Measurements from ENCODE around the gene NCK2. TPM values are rescaled to one million over a fixed set of nuclear protein-coding genes. Genes with fewer than 3 reads are reported as not detected.
A peak's percentile ranks its signal among the peaks of the same experiment; 100 is the strongest.

NCK2 gene
- total RNA-seq, 1 donor from 2014 or later: 92.5 TPM

GRCh38 chr2:105788670-105789290 is 44.1 kb downstream of the NCK2 start:
- no peaks in the 10 kb centered on the region for H3K27me3 Mint-ChIP-seq
- peaks cover 37% of the 10 kb centered on the region for H3K4me1 Mint-ChIP-seq (ENCODE audit: low read depth)
- DNase-seq (ENCODE audit: low spot score, unreplicated experiment): no peak
- no peak overlapping the region for H3K4me3 Mint-ChIP-seq (ENCODE audit: low read depth)
- H3K36me3 Mint-ChIP-seq (ENCODE audit: insufficient read depth): no peaks in the 10 kb centered on the region
- no peaks in the 10 kb centered on the region for H3K9me3 Mint-ChIP-seq (ENCODE audit: low read depth)
- no peak overlapping the region for H3K27ac Mint-ChIP-seq
- TF ChIP-seq, protein P1, sequence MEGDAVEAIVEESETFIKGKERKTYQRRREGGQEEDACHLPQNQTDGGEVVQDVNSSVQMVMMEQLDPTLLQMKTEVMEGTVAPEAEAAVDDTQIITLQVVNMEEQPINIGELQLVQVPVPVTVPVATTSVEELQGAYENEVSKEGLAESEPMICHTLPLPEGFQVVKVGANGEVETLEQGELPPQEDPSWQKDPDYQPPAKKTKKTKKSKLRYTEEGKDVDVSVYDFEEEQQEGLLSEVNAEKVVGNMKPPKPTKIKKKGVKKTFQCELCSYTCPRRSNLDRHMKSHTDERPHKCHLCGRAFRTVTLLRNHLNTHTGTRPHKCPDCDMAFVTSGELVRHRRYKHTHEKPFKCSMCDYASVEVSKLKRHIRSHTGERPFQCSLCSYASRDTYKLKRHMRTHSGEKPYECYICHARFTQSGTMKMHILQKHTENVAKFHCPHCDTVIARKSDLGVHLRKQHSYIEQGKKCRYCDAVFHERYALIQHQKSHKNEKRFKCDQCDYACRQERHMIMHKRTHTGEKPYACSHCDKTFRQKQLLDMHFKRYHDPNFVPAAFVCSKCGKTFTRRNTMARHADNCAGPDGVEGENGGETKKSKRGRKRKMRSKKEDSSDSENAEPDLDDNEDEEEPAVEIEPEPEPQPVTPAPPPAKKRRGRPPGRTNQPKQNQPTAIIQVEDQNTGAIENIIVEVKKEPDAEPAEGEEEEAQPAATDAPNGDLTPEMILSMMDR (IDR thresholded peaks at IDR 0.05; ENCODE audit: unreplicated experiment): no peak

DNA sequence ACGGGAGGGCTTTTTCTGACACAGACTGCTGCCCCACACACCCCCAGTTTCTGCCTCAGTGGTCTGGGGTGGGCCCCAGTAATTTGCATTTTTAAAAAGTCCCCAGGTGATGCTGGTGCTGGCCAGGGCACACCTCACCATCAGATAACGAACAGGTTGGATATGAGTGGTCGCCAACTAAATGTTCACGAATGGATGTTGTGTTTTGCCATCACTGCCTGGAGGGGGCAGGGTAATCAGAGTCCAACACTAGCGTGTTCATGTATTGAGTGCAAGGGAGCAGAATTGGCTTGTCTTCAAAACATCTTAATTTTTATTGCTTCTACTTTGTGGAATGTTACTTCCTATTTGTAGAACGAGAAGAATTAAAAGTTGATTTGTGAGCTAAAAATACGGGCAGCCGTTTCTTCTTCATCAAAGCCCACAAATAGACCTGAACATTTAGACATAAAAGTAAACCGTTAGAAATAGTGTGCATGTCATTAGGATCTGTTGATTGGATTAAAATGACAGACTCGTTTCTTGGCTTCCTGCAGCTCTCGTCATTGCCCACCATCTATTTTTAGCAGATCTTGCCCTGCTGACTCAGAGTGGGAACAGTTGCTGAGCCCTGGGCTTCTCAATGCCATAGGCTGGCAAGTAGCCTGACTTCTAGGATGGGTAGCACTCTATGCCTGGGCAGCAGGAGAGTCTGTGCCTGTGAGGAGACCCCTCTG is 45.2 kb downstream of the NCK2 start:
- no peaks in the 10 kb centered on the region for H3K9me3 Mint-ChIP-seq (ENCODE audit: low read depth)
- peaks cover 40% of the 10 kb centered on the region for H3K4me1 Mint-ChIP-seq (ENCODE audit: low read depth)
- no peak overlapping the region for H3K4me3 Mint-ChIP-seq (ENCODE audit: low read depth)
- H3K27ac Mint-ChIP-seq: no peak overlapping the region
- no peaks in the 10 kb centered on the region for H3K36me3 Mint-ChIP-seq (ENCODE audit: insufficient read depth)
- no peaks in the 10 kb centered on the region for H3K27me3 Mint-ChIP-seq
- TF ChIP-seq, protein P1 (IDR thresholded peaks at IDR 0.05; ENCODE audit: unreplicated experiment): peak; percentile 19
- DNase-seq (ENCODE audit: low spot score, unreplicated experiment): no peak

GRCh38 chr2:105790461-105791149 is 45.9 kb downstream of the NCK2 start:
- H3K9me3 Mint-ChIP-seq (ENCODE audit: low read depth): no peaks in the 10 kb centered on the region
- TF ChIP-seq, protein P1 (IDR thresholded peaks at IDR 0.05; ENCODE audit: unreplicated experiment): no peak
- peak overlapping the region; percentile 67 for H3K27ac Mint-ChIP-seq
- DNase-seq (ENCODE audit: low spot score, unreplicated experiment): no peak
- no peaks in the 10 kb centered on the region for H3K27me3 Mint-ChIP-seq
- no peak overlapping the region for H3K4me3 Mint-ChIP-seq (ENCODE audit: low read depth)
- no peaks in the 10 kb centered on the region for H3K36me3 Mint-ChIP-seq (ENCODE audit: insufficient read depth)
- peaks cover 40% of the 10 kb centered on the region for H3K4me1 Mint-ChIP-seq (ENCODE audit: low read depth)

DNA sequence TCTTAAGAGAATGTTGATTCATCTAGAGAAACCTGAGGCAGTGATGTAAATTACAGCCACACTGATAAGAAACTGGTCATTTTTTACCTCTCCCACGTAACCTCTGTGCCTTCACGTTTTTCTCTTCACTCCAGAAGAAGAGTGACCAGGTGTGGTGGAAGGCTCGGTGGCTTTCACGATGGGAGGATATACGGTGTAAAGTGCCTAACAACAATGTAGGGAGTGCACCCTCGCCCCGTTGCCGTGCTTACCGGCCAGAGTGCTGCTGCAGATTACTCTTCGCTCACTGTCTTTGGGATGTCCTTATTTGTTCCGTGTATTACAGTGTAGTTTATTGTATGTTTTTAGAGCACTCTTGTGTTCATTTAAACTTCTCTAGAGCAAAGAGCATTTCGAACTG is 46.5 kb downstream of the NCK2 start:
- TF ChIP-seq, protein P1 (IDR thresholded peaks at IDR 0.05; ENCODE audit: unreplicated experiment): no peak
- Mint-ChIP-seq H3K27ac (peak overlapping the region; percentile 50), H3K9me3 (ENCODE audit: low read depth) (no peaks in the 10 kb centered on the region), H3K4me1 (ENCODE audit: low read depth) (peaks cover 41% of the 10 kb centered on the region), H3K27me3 (no peaks in the 10 kb centered on the region), H3K36me3 (ENCODE audit: insufficient read depth) (no peaks in the 10 kb centered on the region), H3K4me3 (ENCODE audit: low read depth) (no peak overlapping the region)
- DNase-seq (ENCODE audit: low spot score, unreplicated experiment): no peak

- TF ChIP-seq, protein P1 (IDR thresholded peaks at IDR 0.05; ENCODE audit: unreplicated experiment): no peak
- Mint-ChIP-seq H3K27me3 (no peaks in the 10 kb centered on the region), H3K27ac (no peak overlapping the region), H3K4me3 (ENCODE audit: low read depth) (no peak overlapping the region), H3K36me3 (ENCODE audit: insufficient read depth) (no peaks in the 10 kb centered on the region), H3K4me1 (ENCODE audit: low read depth) (peaks cover 41% of the 10 kb centered on the region), H3K9me3 (ENCODE audit: low read depth) (no peaks in the 10 kb centered on the region)
- DNase-seq (ENCODE audit: low spot score, unreplicated experiment): no peak
These were observed 47.8 kb downstream of the NCK2 start for GRCh38 chr2:105792561-105792960.
